Neural cell (in vitro differentiated cells): ENCODE data around the gene DRD4.

Source experiments
- CTCF ChIP-seq: fragments of 450-650 bp; IDR thresholded peaks from 2 replicates; pipeline ENCODE4 v1.5.1; 2014; ENCODE audit warnings: antibody characterized with exemption, mild to moderate bottlenecking, moderate library complexity; ENCODE audit not compliant: poor library complexity, severe bottlenecking
- EZH2 ChIP-seq: fragments of 200-600, 300-800 bp; shearing (Covaris generic), sonication (generic); IDR thresholded peaks from 2 replicates; pipeline ENCODE4 v1.6.1; 2014; ENCODE audit warnings: antibody characterized with exemption, low read length, borderline replicate concordance, mild to moderate bottlenecking; ENCODE audit not compliant: insufficient read depth, poor library complexity, severe bottlenecking
- MXI1 ChIP-seq: fragments of 450-650 bp; conservative IDR thresholded peaks from 2 replicates; pipeline ENCODE4 v1.6.1; 2014; ENCODE audit warnings: antibody characterized with exemption, mild to moderate bottlenecking; ENCODE audit not compliant: poor library complexity, severe bottlenecking
- POLR2AphosphoS5 ChIP-seq: IDR thresholded peaks from 2 replicates; pipeline ENCODE4 v1.6.1; 2012
- REST ChIP-seq: IDR thresholded peaks from 2 replicates; pipeline ENCODE4 v1.6.1; 2012; ENCODE audit warnings: borderline replicate concordance
- SMC3 ChIP-seq: fragments of 450-650 bp; conservative IDR thresholded peaks from 2 replicates; pipeline ENCODE4 v1.6.1; 2014; ENCODE audit warnings: antibody characterized with exemption, mild to moderate bottlenecking, moderate library complexity; ENCODE audit not compliant: poor library complexity

GRCh38 chr11:680970-681369 is 43.9 kb downstream of the DRD4 start:
- TF ChIP-seq CTCF (no peak), POLR2AphosphoS5 (no peak), SMC3 (no peak), REST (no peak), EZH2 (no peak), MXI1 (no peak)
